Adipose tissue (tissue), 3 donors: Measurements from ENCODE around the gene DSCAM. TPM values are rescaled to one million over a fixed set of nuclear protein-coding genes. Genes with fewer than 3 reads are reported as not detected.

Experiments
- H3K27ac ChIP-seq: one replicate; pipeline ENCODE4 v1.5.1; 2013; ENCODE audit warnings: low read depth, low read length
- WGBS, 3 donors: extraction: QIAGEN DNeasy Blood & Tissue Kit; methylation state at CpG; one replicate each; pipeline ENCODE4 v1.1.7; 2013; 5-methylcytosine and 5-hydroxymethylcytosine counted together
- polyA plus RNA-seq, 3 donors: library from polyadenylated mRNA; stranded (reverse); fragments of 200-250 nt; gene quantifications; one replicate each; pipeline ENCODE4 v1.2.3, GENCODE V29; 2013
- donor health status: healthy with polysubstance abuse.
- donor health status: Bipolar disorder and iron deficiency.
- donor health status: healthy.

DSCAM gene
- polyA plus RNA-seq, 3 donors: 0.08 TPM; not detected in 2

DNA sequence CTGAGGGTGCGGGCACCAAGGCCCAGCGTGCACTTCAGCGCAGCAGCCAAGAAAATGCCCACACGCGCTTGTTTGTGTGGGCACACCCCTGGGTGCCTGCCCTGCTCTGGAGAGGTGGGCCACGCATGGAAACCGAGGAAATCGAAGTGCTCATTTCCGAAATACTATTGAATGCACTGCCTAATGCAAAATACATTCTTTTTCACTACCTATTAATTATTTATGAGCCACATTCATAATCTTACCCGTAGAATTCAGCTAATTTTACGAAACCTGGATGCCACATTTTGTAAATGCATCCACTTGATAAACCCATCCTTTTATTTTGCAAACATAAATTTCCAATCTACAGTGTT, 4.8 kb downstream of the DSCAM start:
- H3K27ac ChIP-seq: no peak overlapping the region
- WGBS, 3 donors: 29 to 48% (median 40%) methylated on average over 11 of the region's 11 CpGs

DNA sequence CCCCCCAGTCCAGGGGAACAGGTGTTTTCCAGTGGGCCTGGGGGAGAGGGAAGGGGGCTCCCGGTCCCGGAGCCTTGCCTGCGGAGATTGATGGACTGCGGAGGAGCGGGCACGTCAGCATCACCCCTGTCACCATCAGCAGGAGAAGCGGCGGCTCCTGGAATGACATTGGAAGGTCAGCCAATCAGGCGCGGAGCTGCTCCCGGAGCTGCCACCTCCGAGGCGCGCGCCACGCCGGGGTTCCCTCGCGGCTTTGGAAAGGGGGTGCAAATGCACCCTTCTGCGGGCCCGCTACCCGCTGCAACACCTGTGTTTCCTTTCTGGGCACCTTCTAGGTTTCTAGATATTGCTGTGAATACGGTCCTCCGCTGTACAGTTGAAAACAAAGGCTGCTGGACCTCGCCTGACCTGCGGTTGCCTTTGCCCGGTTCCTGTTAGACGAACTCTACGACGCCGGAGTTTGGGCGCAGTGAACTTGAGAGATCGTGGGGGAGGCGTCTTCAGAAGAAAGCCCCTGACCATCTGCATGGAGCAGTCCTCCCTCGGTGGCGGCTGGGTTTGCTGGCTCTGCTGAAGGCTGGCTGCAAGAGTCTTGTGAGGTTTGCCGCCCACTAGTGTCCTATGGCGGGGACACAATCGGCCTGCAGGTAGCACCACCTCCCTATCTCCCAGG, 5.3 kb downstream of the DSCAM start:
- H3K27ac ChIP-seq: no peak overlapping the region
- 1 to 3% (median 2%) methylated on average over 39 of the region's 39 CpGs for WGBS, 3 donors

DNA sequence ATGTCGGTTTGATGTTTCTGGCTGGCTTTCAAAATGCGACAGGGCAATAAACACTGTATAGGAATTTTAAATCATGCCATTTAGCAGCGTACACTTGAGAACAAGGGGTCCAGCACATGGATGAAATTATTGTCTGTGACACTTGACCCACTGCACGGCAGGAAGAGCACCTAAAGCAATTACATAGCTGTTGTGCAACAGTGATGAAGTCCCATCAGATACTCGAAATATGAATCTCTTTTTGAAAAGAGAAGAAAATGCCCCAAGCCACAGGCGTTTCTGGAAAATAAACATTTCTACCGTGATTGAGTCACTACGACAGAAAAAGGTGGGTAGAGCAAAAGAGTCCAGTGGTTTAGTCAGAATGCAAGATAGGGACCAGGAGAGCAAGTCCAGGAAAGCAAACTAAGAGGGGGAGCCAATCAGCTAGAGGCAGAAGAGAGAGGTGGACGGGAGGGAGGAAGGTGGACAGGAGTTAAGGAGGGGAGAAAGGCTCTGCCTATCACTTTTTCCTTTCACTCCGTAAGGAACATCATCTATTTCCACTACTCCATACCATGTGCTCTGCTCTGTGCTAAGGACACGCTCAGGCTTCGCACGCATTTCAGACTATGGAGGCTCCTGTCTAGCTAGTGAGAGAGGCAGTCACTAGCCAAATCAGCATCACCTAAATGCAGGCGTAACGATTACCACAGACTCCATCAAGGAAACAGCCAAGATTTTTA, 6.4 kb downstream of the DSCAM start:
- WGBS, 3 donors: 49 to 59% (median 58%) methylated on average over 15 of the region's 15 CpGs
- no peak overlapping the region for H3K27ac ChIP-seq

DNA sequence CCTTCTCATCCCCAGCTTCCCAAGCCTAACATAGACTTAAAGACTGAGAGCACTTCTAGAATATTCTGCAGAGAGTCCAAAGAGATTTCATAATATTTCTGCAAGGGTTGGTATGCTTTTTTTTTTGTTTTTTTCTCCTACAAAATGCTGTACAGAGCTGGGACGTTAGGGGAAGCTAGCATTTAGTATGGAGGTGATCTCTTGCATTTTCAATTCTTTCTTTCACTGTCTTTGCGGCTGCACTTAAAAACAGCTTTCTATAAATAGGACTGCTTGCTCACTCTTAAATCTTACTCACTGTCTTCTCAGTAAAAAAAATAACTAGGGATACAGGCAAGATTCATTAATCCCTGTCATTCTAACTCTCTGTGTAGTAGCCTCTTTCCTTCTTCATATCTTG, 7.4 kb downstream of the DSCAM start:
- H3K27ac ChIP-seq: no peak overlapping the region
- WGBS, 3 donors: 32 to 45% (median 37%) methylated on average over 2 of the region's 2 CpGs

DNA sequence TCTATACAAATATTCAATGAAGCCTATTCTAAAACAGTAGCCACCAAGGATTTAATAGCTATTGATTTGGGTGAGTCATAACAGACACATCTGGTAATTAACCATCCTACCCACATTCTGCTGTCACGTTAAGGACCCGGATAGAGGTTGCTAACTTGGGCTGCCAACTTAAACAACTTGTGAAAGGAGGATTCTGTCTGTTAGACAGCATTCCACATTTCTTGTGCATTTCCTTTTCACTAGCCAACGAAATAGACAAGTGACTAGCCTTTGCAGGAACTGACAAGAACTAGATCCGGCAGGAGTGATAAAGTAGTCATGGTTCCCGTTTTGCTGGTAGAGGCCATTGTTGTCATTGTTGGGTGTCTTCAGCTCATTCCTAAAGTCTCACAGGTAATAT, 9.5 kb downstream of the DSCAM start:
- 50 to 74% (median 72%) methylated on average over 5 of the region's 5 CpGs for WGBS, 3 donors
- no peak overlapping the region for H3K27ac ChIP-seq

DNA sequence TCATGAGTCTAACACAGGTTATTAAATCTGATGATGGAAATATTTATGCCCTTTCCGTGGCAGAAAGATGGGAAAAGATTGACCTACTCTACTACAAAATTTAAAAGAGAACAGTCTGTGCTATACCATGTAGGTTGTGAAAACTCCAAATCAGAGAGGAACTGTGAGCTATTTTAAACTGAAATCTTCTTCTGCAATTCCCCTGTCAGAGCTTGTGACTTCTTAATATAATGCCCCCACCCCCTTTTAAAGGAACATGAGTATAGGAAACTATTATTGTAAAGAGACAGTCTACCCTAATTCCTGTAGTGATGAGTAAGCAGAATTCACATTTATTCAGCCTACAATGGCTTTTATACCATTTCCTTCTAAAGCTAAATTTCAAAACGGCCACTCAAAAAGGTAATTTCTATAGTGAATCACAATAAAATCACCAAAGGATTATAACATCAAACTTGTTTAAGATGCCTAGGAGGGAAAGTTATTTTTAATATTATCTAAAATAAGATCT, 11.7 kb downstream of the DSCAM start:
- no peak overlapping the region for H3K27ac ChIP-seq
- WGBS, 3 donors: 51 to 55% (median 54%) methylated on average over 2 of the region's 2 CpGs

DNA sequence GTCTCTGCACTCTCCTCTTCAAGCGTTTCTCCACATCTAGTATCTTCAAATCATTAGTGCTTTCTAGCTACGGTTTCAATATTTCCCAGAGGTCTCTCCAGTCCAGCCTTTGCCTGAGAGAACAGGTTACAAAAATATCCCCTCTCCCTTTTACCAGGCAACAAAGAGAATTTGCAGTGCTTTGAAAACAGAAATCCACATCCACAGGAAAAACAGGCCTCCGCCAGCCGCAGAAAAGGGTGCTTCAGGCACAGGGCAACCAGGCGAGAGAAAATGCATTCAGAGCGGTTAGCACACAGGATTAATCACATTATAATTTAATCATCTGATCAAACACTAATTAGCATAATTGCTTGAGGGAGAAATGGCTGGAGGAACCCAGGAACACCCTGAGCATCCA, 13.8 kb downstream of the DSCAM start:
- WGBS, 3 donors: 53 to 84% (median 82%) methylated on average over 6 of the region's 6 CpGs
- no peak overlapping the region for H3K27ac ChIP-seq

DNA sequence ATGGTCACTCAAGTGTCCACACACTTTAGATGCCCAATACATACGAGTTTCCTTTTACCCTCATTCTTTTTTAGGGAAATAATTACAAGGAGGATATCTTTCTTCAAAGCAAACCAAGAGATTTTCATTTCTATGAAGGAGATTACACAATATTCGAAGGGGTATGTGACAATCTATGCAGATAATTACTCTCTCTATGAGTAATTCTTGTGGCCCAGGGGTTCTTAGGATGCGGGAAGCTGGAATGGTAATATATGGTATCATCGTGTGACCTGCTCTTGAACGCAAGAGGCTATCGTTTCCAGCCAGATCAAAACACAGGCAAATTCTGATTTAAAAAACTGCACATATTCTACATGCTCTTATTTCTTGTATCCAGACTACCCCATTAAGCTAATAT, 14.6 kb downstream of the DSCAM start:
- WGBS, 3 donors: 84 to 89% (median 87%) methylated on average over 6 of the region's 6 CpGs
- H3K27ac ChIP-seq: no peak overlapping the region

DNA sequence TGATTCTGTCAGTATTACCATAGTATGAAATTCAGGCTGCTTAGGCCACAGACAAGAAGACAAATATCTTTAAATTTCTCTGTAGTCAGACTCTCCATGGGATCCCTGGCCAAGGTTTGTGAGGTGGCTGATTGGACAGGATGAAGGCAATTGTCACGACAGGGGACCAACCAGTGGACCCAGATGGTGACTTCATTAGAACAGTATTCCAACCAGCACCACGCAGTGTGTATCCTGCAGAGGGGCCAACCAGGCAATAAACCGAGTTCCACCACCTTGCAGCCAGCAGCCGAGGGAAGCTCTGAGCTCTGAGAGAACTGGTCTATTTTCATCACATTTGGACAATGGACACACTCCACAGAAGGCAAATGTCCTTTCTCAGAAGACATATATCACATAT, 16.1 kb downstream of the DSCAM start:
- no peak overlapping the region for H3K27ac ChIP-seq
- WGBS, 3 donors: 72 to 82% (median 79%) methylated on average over 4 of the region's 4 CpGs

DNA sequence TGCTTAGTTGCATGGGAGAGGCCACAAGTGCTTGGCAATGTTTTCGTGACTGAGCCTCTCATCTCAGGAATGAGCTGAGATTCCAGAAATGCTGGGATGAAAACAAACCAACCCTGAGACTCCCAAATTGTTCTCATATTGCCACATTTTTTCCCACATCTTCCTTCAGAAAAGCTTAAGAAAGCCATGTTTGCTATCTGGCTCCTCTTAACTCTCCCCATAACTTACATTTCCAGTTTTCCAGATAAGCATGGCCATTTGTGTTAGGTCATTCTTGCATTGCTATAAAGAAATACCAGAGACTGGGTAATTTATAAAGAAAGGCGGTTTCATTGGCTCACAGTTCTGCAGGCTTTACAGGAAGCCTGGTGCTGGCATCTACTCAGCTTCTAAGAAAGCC, 17.2 kb downstream of the DSCAM start:
- H3K27ac ChIP-seq: no peak overlapping the region
- WGBS, 3 donors: 79 to 94% (median 86%) methylated on average over 2 of the region's 2 CpGs

DNA sequence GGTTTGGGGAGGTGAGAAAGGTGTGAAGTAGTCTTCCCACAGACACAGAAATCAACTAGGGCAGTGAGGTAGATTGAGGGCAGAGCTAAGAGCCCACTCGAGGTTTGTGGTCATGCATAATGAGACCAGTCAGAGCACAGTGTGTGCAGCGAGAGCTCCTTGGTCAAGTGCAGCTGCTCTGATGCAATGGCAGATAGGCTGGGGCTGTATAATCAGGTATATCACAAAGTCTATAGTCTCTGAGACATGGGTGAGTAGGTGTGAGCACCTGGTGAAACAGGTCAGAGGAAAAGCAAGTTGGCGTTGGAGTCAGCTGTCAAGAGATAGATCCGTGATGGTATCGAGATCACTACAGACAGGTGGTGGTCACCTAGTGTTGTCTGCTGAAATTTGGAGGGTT, 17.6 kb downstream of the DSCAM start:
- 74 to 94% (median 90%) methylated on average over 5 of the region's 5 CpGs for WGBS, 3 donors
- no peak overlapping the region for H3K27ac ChIP-seq

DNA sequence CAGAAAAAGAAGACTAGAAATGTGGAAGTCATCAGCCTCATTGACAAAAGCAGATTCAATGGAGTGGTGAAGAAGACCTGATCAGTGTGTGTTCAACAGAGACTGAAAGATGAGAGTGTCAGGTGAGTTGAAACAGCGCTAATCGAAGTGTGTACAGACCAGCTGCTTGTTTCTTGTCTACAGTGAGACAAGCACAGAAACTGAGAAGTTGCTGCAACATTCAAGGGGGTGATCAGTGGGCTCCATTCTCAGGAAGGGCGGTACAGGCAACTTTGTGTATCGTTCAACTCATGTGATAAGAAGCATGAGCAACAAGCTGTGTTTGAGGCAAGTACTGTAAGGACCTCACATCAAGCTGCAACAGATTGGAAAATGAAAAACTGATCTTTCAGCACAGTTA, 19.4 kb downstream of the DSCAM start:
- WGBS, 3 donors: 84 to 91% (median 90%) methylated on average over 4 of the region's 4 CpGs

DNA sequence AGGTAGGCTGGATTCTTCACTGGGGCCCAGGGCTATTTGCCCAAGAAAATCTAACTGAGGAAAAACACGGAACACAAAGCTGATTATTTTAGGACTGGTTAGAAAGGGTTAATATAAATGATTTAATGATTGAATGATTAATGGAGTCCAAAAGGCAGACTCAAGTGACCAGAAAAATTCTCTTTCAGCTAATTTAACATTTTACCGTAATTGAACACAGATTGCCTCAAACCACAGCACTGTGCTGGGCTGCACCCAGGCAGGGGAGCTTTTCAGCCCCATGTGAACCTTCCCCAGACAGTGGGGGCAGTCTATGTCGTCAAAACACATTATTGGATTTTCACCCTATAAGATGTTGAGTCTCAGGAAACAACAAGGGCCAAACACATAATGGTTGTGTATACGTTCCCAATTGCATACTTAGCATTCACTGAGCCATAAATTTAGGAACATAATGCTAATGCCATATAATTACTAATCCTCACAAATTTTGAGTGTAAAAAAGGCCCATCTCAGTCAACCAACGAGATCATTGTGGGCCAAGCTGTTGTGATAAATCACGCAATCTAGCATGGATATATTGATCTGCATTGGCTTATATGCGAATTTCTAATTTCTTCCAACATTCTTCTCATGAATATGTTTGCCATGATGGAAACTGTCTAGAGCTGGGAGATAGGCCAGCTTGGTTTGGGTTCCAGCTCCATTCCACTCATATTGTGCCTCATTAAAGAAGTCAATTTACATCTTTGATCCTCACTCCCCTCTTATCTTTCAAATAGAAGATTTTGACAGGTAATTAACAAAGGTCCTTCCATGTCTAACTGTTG, 27.7 kb downstream of the DSCAM start:
- WGBS, 3 donors: 70 to 87% (median 80%) methylated on average over 7 of the region's 7 CpGs

More for the DNA sequence above, 19.4 kb downstream of the DSCAM start:
- H3K27ac ChIP-seq: no peak overlapping the region

DNA sequence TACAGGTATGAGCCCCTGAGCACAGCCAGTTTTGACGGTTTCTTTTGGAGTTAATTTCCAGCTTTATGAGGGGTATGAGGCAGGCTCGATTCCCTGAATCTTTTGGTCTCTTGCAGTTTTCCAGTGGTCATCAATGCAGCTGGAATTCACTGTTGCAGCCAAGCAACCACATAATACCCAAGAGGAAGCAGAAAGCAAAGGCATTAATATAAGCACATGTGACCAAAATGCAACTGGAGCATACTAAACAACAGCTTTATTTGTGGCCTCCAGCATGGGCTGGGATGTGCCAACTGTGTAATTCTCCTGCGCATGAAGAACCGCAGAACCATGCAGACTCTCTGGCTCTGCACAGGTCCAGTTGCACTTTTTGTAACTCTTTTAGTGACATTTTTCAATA, 33.0 kb downstream of the DSCAM start:
- H3K27ac ChIP-seq: no peak overlapping the region
- 84 to 89% (median 87%) methylated on average over 4 of the region's 4 CpGs for WGBS, 3 donors

More for the DNA sequence above, 27.7 kb downstream of the DSCAM start:
- H3K27ac ChIP-seq: no peak overlapping the region

DNA sequence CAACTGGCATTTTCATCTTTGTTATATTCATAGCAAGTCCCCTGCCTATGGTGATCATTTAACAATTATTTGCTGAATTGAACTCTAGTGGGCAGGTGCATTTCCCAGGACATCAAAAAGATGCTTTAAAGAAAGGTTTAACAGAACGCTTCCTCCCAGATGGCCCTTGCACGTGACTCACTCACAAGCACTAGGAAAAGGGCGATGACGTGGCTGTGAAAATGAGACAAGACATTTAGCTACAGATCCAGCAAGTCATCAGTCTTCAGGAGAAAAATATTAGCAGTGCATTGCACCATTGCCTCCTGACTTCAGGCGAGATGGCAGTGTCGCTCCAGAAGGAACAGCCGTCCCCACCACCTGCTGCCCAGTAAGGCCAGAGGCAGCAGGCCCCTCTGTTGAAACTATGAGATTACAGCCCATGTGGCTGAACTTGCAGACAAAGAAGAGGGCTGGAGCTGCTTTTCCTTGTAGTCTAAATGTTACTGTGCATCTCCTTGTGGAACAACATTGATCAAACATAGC, 37.2 kb downstream of the DSCAM start:
- no peak overlapping the region for H3K27ac ChIP-seq
- 79 to 93% (median 90%) methylated on average over 7 of the region's 7 CpGs for WGBS, 3 donors

DNA sequence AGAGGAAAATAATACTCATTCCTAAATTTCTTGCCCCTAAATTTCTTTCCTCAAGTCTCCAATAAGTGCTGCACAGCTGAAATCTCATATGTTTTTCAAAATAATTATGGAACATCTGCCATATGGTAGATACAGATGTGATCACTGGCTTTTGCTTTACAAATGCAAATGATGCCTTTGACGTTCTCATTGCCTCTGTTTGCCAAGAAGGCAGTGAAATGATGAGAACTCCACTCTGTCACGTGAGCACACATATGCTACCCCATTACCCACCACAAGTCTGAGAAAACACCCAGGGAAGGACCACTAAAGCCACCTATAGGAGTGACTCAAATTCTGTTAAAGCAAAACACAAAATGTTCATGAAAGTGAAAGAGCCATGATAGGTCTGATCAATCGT, 43.9 kb downstream of the DSCAM start:
- H3K27ac ChIP-seq: no peak overlapping the region
- WGBS, 3 donors: 33 to 71% (median 65%) methylated on average over 3 of the region's 3 CpGs

DNA sequence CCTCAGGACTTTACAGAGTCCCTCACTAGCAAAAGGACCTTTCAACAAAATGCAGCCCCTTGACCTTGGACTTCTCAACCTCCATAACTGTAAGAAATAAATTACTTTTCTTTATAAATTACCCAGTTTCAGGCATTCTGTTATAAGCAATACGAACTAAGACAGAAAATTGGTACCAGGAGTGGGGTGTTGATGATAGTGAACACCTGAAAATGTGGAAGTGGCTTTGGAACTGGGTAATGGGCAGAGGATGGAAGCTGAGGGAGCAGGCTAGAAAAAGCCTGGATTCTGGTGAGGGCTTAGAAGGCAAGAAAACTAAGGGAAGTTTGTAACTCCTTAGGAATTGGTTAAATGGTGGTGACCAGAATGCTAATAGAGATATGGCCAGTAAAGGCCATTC, 46.8 kb downstream of the DSCAM start:
- H3K27ac ChIP-seq: no peak overlapping the region
- WGBS, 3 donors: 79 to 87% (median 84%) methylated on average over 1 of the region's 1 CpG

DNA sequence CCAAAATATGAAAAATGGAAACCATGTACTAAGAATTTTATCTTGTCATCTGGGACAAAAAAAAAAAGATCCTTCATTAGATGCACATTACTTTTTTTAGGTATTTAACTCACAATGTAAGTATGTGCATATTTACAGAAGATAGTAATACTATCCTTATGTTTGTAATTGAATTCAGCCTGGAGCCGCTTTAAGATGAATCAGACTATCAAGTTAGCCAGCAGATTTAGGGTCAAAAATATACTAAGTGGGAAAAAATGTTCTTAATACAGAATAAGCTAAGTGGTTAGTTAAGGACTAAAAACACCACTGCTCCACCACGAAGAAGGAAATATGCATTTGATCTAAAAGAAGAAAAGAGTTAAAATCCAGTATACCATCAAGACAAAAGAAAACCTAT, 49.1 kb downstream of the DSCAM start:
- 78 to 91% (median 81%) methylated on average over 2 of the region's 2 CpGs for WGBS, 3 donors

DNA sequence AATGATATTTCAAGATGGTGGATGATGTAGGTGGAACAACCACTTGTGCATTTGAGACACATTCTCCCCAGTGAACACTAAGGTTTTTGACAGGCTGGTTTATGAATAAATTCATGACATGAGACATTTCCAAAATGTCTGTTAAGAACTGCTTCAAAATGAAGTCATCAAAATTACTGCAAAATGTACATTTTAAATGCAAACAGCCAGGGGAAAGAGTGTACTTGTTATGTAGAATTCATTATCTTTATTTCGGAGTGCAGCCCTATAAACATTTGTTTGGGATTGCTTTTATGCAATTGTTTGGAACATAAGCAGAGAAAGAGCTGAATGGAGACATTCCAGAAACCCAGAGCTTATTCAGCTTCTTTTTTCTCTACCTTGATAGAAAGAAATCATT, 49.5 kb downstream of the DSCAM start:
- WGBS, 3 donors: 73 to 87% (median 78%) methylated on average over 1 of the region's 1 CpG
- no peak overlapping the region for H3K27ac ChIP-seq

More for the DNA sequence above, 49.1 kb downstream of the DSCAM start:
- no peak overlapping the region for H3K27ac ChIP-seq
